NCI-H2081 treated with DMSO at 0.1 percent for 48 hours (cell line): Measurements from ENCODE around the gene NTF4.
"Not testable (repeated sequence)": the region's sequence is repeated elsewhere in the genome, so short reads cannot be mapped to it uniquely, and the experiment has no call there.

ENCODE experiments used
- DNase-seq: peaks from one replicate; lab custom pipeline; 2025; lab: John Stamatoyannopoulos, UW

Gene NTF4

DNA sequence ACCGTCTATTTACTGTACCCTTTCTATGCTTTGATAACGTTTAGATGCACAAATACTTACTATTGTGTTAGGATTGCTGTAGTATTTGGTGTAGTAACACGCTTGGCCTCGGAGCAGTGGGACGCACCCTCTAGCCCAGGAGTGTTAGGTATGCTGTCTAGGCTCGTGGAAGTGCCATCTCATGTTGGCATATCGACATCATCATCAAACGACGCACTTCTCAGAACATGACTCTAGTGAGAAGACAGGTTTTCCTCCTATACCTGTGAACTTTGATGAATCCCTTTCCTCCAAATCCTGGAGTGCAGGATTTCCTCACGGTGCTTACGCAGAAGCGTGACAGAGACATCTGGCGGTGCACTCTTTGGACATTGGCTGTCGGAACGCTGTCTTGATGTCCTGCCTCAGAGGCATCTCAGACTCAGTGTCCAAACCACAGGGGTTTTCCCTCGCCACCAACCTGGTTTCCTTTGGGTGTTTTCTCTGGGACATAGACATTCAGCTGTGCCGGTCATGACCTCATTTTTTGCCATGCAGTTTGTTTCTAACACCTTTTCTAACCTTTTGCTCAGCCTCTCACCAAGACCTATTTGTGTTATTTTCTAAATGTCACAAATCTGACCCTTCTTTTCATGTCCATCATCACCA is 26.9 kb upstream of the NTF4 start:
- no peak for DNase-seq

DNA sequence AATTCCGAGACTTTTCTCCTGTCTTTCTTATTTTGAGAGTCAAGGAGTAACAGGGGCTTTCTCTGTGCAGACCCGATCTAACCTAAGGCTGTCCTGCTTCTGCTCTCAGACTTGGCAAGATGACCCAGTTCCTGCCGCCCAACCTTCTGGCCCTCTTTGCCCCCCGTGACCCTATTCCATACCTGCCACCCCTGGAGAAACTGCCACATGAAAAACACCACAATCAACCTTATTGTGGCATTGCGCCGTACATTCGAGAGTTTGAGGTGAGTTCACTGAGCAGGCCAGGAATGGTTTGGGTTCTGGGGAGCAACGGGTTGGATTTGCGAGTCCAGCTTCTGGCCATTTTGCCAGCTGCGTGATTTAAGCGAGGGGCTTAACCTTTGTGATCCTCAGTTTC is 21.7 kb upstream of the NTF4 start:
- DNase-seq: no peak

GRCh38 chr19:49085868-49086232 is 21.2 kb upstream of the NTF4 start:
- no peak for DNase-seq

DNA sequence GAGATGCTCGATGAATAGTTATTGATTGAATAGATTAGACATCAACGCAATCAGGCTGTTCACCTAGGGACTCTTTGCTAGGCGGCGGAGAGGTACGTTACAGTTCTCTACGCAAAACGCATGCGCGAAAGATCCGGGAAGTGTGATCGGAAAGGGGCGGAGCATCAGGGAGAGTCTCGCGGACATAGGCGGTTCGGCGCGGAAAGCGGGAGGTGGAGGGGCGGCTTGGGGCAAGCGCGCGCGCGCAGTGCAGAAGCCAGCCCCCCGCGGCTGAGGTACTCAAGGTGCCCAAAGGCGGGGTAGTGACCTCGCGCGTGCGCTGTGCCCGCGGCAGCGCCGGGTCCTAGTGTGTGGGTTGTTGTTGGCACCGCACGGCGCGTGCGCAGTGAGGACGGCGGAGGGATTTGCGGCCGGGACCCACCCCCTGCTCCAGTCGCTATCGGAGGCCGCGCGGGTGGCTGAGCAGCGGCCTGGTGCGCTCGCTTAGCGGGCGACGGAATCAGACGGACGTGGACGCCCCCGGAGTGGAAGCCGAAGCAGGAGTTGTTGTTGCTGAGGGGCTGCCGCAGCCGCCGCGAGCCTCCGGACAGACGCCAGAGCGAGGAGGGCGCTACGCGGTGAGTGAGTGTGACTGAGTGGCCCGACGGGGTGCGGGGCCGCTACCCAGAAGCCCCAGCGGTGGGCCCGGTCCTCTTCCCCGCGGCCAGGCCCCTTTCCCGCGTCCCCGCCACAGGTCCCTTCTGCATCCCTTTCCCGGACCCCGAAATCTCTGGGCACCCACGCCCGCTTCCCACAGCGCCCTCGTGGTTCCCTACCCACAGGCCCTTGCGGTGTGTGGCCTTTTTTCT is 20.6 kb upstream of the NTF4 start, which contains the start of gene SNRNP70:
Gene SNRNP70, plus strand, starts transcription at position 432 of the 848 bp plus-strand sequence. CDS start 964 bp downstream, outside the sequence.
- peak; percentile 95 for DNase-seq

DNA sequence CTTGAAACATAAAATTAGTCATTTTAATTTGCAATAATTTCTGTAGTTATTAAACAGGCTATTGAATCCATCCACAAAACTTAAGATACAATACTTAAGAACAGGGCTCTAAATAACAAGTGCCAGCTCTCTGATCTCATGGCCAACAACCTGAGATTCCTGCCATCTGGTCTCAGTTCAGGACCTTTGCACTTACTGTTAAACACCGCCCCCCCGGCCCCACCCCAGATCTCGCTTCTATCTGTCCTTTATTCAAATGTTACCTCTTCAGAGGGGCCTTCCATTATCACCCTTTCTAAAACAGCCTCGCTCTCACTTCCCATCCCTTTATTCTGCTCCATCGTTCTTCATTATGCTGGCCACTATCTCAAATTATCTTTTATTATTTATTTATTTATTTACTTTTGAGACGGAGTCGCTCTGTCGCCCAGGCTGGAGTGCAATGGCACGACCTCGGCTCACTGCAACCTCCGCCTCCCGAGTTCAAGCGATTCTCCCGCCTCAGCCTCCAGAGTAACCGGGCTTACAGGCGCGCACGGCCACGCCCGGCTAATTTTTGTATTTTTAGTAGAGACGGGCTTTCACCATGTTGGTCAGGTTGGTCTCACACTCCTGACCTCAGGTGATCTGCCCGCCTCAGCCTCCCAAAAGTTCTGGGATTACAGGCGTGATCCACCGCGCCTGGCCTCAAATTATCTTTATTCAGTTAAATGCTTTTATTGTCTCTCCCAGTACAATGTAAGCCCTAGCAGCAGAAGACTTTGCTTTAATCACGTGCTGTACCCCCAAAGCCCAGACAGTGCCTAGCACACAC is 19.8 kb upstream of the NTF4 start:
- no peak for DNase-seq

GRCh38 chr19:49081273-49081672 is 16.7 kb upstream of the NTF4 start:
- no peak for DNase-seq

DNA sequence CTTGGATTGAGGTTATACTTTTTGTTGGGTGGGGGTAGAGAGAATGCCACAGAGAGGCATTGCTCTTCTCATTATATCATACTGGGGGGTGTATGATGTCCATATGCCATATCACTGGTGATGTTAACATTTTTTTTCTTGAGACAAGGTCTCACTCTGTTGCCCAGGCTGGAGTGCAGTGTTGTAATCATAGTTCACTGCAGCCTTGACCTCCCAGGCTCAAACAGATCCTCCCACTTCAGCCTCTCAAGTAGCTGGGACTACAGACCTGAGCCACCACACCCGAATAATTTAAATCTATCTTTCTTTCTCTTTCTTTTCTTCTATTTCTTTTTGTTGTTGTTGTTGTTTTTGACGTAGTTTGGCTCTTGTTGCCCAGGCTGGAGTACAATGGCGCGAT is 15.8 kb upstream of the NTF4 start:
- no peak for DNase-seq

- not testable (repeated sequence) for DNase-seq
Observed at GRCh38 chr19:49074869-49075268, 10.3 kb upstream of the NTF4 start.

GRCh38 chr19:49073514-49074378 is 9.1 kb upstream of the NTF4 start:
- no peak for DNase-seq

- DNase-seq: no peak
Observed at GRCh38 chr19:49071860-49072547, 7.4 kb upstream of the NTF4 start.

GRCh38 chr19:49070416-49070815 is 5.8 kb upstream of the NTF4 start:
- no peak for DNase-seq

- DNase-seq: no peak
Observed at GRCh38 chr19:49069026-49069425, 4.4 kb upstream of the NTF4 start.

GRCh38 chr19:49067554-49067953 is 2.9 kb upstream of the NTF4 start:
- no peak for DNase-seq

DNA sequence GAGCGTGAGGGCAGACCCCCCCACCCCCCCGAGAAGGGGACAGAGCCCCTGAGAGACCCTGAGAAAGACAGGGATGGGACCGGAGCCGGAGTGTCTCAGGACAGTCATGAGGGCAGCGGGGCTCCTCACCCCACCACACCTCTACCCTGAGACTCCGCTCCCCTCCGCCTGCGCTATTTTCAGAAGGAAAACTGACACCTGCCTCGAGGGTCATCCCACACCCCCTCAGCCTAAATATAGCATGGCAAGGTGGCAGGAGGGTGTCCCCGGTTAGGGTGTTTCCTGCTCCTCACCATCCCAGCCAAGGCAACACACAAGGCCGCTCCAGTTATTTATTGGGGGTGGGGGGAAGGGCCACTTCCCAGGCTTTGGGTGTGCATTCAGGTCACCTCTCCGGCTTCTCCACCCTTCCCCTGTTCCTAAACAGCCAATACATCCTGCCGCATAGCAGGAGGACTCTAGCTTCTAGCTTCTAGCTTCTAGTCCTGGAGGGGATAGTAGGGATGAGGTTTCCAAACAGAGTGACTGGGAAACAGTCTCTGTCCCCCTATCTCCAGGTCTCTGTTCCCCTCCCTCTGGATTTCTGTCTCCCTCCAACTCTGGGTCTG is 1.4 kb upstream of the NTF4 start:
- DNase-seq: no peak

- no peak for DNase-seq
Observed at GRCh38 chr19:49064029-49064629, 489 bp downstream of the NTF4 start.

DNA sequence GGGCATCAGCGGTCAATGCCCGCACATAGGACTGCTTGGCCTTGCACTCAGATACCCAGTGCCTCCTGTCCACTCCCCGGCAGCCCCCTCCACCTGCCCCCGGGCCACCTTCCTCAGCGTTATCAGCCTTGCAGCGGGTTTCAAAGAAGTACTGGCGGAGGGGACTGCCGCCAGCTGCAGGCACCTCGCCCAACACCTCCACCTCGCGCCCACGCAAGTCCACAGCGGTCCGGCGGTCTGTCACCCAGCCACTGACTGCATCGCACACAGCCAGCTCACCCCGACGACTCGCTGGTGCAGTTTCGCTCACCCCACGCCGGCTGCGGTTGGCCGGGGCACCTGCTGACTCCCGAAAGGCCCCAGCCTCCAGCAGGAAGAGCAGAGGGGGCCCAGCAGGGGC is 3.2 kb downstream of the NTF4 start:
- no peak for DNase-seq

- no peak for DNase-seq
Observed at GRCh38 chr19:49061000-49061399, 3.6 kb downstream of the NTF4 start.

DNA sequence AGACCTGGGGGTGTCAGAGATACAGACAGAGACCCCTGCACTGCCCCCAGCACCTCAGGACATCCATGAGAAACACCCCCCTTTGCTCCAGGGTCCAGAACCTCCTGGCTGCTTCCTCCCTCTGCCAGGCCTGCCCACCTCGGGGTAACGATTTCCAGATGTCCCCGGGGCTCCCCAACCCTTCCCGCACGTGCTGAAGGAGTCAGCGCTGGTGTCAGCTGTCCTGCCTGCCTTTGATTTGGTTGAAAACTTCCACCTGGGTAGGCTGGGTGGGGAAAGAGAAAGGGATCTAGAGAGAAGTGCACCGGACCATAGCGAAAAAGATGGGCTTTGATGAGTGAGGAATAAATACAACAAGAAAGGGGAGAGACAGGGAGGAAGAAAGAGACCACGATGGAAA is 5.6 kb downstream of the NTF4 start:
- DNase-seq: no peak

GRCh38 chr19:49058562-49058961 is 6.1 kb downstream of the NTF4 start:
- no peak for DNase-seq

DNA sequence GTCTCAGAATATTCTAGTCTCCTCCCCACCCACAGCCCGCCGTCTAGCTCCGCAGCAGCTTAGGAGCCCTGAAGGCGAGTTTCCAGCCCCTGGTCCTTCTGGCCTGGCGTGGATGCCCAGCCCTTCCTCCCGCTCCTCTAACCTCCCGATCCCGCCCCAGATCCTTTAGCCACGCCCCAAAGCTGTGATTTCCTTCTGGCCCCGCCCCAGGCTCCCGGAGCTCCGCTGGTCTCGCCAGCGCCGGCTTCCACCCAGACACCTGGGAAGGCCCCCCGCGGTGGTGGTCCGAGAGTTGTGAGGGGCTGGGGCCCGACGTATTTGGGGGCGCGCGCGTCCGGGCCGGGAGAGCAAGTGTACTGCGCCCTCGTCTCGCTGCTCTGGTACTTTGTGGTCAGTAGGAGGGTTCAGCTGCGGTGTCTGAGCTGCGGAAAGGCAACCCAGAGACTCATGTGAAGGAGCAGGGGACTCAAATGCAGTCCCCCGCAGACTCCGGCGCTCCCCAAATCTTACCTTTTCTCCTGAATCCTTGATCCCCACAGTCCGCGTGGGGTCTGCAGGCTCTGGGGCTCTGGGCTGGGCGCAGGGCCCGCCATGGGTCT is 6.9 kb downstream of the NTF4 start, which contains the start of gene CGB7:
Gene CGB7, minus strand, starts transcription at position 114 of the 599 bp plus-strand sequence. CDS start 2,374 bp downstream, outside the sequence.
- no peak for DNase-seq
